Stomach (tissue), 4 donors: Measurements from ENCODE around the gene INHA.

ENCODE experiments used
- POLR2A ChIP-seq, 4 donors: fragments of 450-650 bp; IDR thresholded peaks; one replicate each; pipeline ENCODE4 v1.6.1; 2016; ENCODE audit warnings: antibody characterized with exemption in 4 of 4, control low read depth in 2 of 4, mild to moderate bottlenecking in 1 of 4, moderate library complexity in 1 of 4
- TF ChIP-seq, protein P1 (sequence below), 7 experiments: fragments of 450-650 bp in 4 of 7; fragments of 200-600 bp in 3 of 7; sonication (generic) in 3 of 7; IDR thresholded peaks; one replicate each; pipeline ENCODE4 v1.5.1; 2016 to 2019; ENCODE audit warnings: antibody characterized with exemption in 7 of 7, control low read depth in 2 of 7, mild to moderate bottlenecking in 1 of 7

DNA sequence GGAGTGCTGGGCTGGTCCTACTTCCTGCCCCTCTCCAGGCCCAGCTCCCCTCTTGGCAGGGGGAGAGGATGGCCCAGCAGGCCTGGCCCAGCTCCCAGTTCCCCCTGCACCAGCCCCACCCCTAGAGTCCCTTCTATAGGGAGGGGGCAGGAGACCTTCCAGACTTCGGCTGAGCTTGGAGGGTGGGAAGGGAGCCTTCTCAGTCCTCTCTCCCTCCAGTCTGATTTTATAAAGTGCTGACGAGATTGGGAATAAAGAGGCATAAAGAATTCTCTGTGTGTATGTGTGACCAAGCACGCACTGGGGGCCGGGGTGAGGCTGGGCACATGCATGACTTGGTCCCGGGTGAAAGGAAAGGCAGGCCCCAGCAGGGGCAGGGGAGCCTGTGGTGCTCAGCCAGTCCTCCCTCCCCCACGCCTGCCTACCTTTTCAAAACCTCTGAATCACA lies 33.6 kb upstream of the INHA start:
- no peak for TF ChIP-seq POLR2A (IDR thresholded peaks at IDR 0.05)
- TF ChIP-seq, protein P1, sequence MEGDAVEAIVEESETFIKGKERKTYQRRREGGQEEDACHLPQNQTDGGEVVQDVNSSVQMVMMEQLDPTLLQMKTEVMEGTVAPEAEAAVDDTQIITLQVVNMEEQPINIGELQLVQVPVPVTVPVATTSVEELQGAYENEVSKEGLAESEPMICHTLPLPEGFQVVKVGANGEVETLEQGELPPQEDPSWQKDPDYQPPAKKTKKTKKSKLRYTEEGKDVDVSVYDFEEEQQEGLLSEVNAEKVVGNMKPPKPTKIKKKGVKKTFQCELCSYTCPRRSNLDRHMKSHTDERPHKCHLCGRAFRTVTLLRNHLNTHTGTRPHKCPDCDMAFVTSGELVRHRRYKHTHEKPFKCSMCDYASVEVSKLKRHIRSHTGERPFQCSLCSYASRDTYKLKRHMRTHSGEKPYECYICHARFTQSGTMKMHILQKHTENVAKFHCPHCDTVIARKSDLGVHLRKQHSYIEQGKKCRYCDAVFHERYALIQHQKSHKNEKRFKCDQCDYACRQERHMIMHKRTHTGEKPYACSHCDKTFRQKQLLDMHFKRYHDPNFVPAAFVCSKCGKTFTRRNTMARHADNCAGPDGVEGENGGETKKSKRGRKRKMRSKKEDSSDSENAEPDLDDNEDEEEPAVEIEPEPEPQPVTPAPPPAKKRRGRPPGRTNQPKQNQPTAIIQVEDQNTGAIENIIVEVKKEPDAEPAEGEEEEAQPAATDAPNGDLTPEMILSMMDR (IDR thresholded peaks at IDR 0.05) = no peak
